Ovary (tissue), 3 donors: ENCODE data around the gene EIF4G3.

Experiments used
- CTCF ChIP-seq, 3 donors: fragments of 450-650 bp in 2 of 3; fragments of 200-600 bp in 1 of 3; IDR thresholded peaks; one replicate each; pipeline versions ENCODE4 v1.5.1 to v1.8.0; 2016 to 2022; ENCODE audit warnings: antibody characterized with exemption in 3 of 3, mild to moderate bottlenecking in 1 of 3
- EP300 ChIP-seq: sonication (generic); formaldehyde crosslinking; IDR thresholded peaks from one replicate; pipeline ENCODE4 v1.6.1; 2017; ENCODE audit warnings: antibody characterized with exemption
- donor health status: DM: no; HTN: no; CAD: no.

- TF ChIP-seq CTCF (IDR thresholded peaks at IDR 0.05): no peak
- no peak for TF ChIP-seq EP300
Observed at GRCh38 chr1:21012937-21013336, 163.8 kb downstream of the EIF4G3 start.
